Measurements from ENCODE around the gene PADI3.

DNA sequence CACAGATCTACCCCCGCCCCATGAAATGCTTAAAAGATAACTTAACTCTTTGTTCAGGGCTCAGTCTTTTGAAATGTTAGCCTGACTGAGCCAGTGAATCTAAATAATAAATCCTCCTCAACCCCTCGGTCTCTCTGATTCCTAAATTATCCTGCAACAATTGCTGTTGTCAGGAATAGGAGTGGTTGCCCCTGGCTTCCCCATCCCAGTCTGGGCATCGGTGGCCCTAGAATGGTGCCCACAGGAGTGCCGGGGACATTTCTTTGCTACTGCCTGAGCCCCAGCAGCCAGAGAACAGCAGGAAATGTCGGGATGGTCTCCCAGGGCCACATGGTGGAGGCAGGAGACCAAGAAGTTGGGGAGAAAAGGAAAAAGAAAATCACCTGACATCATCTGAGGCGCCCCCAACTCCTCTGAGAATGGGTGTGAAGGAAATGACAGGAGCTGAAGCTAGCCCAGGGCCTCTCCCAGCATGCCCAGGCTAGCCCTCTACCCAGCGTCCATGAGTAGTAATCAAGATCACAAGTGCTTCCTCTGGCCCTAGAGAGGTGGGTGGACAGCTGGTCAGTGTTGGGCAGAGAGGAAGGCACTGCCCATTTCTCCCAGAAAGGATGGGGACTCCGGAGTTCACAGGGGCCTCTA is 60.6 kb downstream of the PADI3 start:
- no peak for TF ChIP-seq TFCP2L1 (CRISPR knock-in tag; IDR thresholded peaks at IDR 0.05)
- no peak for TF ChIP-seq JUN (IDR thresholded peaks at IDR 0.05)
- TF ChIP-seq, protein P1, sequence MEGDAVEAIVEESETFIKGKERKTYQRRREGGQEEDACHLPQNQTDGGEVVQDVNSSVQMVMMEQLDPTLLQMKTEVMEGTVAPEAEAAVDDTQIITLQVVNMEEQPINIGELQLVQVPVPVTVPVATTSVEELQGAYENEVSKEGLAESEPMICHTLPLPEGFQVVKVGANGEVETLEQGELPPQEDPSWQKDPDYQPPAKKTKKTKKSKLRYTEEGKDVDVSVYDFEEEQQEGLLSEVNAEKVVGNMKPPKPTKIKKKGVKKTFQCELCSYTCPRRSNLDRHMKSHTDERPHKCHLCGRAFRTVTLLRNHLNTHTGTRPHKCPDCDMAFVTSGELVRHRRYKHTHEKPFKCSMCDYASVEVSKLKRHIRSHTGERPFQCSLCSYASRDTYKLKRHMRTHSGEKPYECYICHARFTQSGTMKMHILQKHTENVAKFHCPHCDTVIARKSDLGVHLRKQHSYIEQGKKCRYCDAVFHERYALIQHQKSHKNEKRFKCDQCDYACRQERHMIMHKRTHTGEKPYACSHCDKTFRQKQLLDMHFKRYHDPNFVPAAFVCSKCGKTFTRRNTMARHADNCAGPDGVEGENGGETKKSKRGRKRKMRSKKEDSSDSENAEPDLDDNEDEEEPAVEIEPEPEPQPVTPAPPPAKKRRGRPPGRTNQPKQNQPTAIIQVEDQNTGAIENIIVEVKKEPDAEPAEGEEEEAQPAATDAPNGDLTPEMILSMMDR (IDR thresholded peaks at IDR 0.05) = no peak
- TF ChIP-seq POLR2A (IDR thresholded peaks at IDR 0.05; ENCODE audit: low read length) = no peak
- TF ChIP-seq, protein P2, sequence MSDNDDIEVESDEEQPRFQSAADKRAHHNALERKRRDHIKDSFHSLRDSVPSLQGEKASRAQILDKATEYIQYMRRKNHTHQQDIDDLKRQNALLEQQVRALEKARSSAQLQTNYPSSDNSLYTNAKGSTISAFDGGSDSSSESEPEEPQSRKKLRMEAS (IDR thresholded peaks at IDR 0.05) = no peak
- no peak for TF ChIP-seq PHF8 (IDR thresholded peaks at IDR 0.05; ENCODE audit: borderline replicate concordance, low read depth)
- TF ChIP-seq TP53 (CRISPR knock-in tag; IDR thresholded peaks at IDR 0.05) = no peak
- TF ChIP-seq, protein P3, sequence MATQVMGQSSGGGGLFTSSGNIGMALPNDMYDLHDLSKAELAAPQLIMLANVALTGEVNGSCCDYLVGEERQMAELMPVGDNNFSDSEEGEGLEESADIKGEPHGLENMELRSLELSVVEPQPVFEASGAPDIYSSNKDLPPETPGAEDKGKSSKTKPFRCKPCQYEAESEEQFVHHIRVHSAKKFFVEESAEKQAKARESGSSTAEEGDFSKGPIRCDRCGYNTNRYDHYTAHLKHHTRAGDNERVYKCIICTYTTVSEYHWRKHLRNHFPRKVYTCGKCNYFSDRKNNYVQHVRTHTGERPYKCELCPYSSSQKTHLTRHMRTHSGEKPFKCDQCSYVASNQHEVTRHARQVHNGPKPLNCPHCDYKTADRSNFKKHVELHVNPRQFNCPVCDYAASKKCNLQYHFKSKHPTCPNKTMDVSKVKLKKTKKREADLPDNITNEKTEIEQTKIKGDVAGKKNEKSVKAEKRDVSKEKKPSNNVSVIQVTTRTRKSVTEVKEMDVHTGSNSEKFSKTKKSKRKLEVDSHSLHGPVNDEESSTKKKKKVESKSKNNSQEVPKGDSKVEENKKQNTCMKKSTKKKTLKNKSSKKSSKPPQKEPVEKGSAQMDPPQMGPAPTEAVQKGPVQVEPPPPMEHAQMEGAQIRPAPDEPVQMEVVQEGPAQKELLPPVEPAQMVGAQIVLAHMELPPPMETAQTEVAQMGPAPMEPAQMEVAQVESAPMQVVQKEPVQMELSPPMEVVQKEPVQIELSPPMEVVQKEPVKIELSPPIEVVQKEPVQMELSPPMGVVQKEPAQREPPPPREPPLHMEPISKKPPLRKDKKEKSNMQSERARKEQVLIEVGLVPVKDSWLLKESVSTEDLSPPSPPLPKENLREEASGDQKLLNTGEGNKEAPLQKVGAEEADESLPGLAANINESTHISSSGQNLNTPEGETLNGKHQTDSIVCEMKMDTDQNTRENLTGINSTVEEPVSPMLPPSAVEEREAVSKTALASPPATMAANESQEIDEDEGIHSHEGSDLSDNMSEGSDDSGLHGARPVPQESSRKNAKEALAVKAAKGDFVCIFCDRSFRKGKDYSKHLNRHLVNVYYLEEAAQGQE (IDR thresholded peaks at IDR 0.05) = no peak

Data from A549 (cell line).